MM.1S (cell line): ENCODE results near the gene SGCG.

Experiments used
- DNase-seq: peaks from one replicate; pipeline ENCODE4 v3.0.0-alpha.2; 2015
- H2AFZ ChIP-seq: fragments of 300-600 bp; sonication (generic); 2 replicates; pipeline ENCODE4 v1.6.0; 2016; ENCODE audit warnings: antibody characterized with exemption, low read length
- H3F3A ChIP-seq: fragments of 300-600 bp; sonication (generic); 2 replicates; pipeline ENCODE4 v1.6.1; 2016; ENCODE audit warnings: mild to moderate bottlenecking, antibody characterized with exemption, low read length, moderate library complexity, mixed read lengths; ENCODE audit not compliant: insufficient read depth
- H3K27ac ChIP-seq: fragments of 300-600 bp; sonication (generic); 2 replicates; pipeline ENCODE4 v1.5.1; 2016; ENCODE audit warnings: mild to moderate bottlenecking, low read length
- H3K27me3 ChIP-seq: fragments of 300-600 bp; sonication (generic); replicated peaks from 2 replicates; pipeline ENCODE4 v1.6.0; 2016; ENCODE audit warnings: low read length; ENCODE audit not compliant: insufficient read depth
- H3K36me3 ChIP-seq: fragments of 300-600 bp; sonication (generic); replicated peaks from 2 replicates; pipeline ENCODE4 v1.6.1; 2016; ENCODE audit warnings: mild to moderate bottlenecking, low read length, mixed read lengths; ENCODE audit not compliant: insufficient read depth
- H3K4me1 ChIP-seq: fragments of 300-600 bp; sonication (generic); 2 replicates; pipeline ENCODE4 v1.6.1; 2016; ENCODE audit warnings: low read length, mixed read lengths
- H3K4me2 ChIP-seq: fragments of 300-600 bp; sonication (generic); 2 replicates; pipeline ENCODE4 v1.6.0; 2016; ENCODE audit warnings: low read depth, low read length
- H3K4me3 ChIP-seq: fragments of 300-600 bp; sonication (generic); 2 replicates; pipeline ENCODE4 v1.5.1; 2016; ENCODE audit warnings: low read length, mixed read lengths
- H3K79me2 ChIP-seq: fragments of 300-600 bp; sonication (generic); 2 replicates; pipeline ENCODE4 v1.6.1; 2016; ENCODE audit warnings: mixed run types, low read length, mixed read lengths
- H3K9ac ChIP-seq: fragments of 300-600 bp; sonication (generic); 2 replicates; pipeline ENCODE4 v1.6.1; 2016; ENCODE audit warnings: low read length, mixed read lengths
- H3K9me2 ChIP-seq: fragments of 300-600 bp; sonication (generic); replicated peaks from 2 replicates; pipeline ENCODE4 v1.6.1; 2016; ENCODE audit warnings: mild to moderate bottlenecking, low read length, mixed read lengths; ENCODE audit not compliant: insufficient read depth
- H3K9me3 ChIP-seq: fragments of 300-600 bp; sonication (generic); replicated peaks from 2 replicates; pipeline ENCODE4 v1.6.1; 2016; ENCODE audit warnings: mild to moderate bottlenecking, low read length, mixed read lengths; ENCODE audit not compliant: insufficient read depth
- H4K20me1 ChIP-seq: fragments of 300-600 bp; sonication (generic); 2 replicates; pipeline ENCODE4 v1.6.1; 2016; ENCODE audit warnings: mild to moderate bottlenecking, low read length, moderate library complexity, mixed read lengths; ENCODE audit not compliant: insufficient read depth
- EZH2 ChIP-seq: fragments of 300-600 bp; sonication (generic); optimal IDR thresholded peaks from 2 replicates; pipeline ENCODE3; 2017; ENCODE audit warnings: low read depth, mild to moderate bottlenecking, antibody characterized with exemption, low read length, mixed read lengths
- EZH2phosphoT487 ChIP-seq: fragments of 300-600 bp; sonication (generic); IDR thresholded peaks from 2 replicates; pipeline ENCODE4 v1.6.1; 2018; ENCODE audit warnings: antibody characterized with exemption, low read length
- TF ChIP-seq, protein P1 (sequence below): fragments of 300-600 bp; sonication (generic); IDR thresholded peaks from 2 replicates; pipeline ENCODE4 v1.5.1; 2016; ENCODE audit warnings: antibody characterized with exemption, low read length, mixed read lengths

Gene SGCG

GRCh38 chr13:23352161-23352560 is 171.4 kb downstream of the SGCG start:
- Histone ChIP-seq H3F3A (no peaks in the 10 kb centered on the region), H4K20me1 (no peaks in the 10 kb centered on the region), H3K9ac (no peak overlapping the region), H3K4me2 (no peak overlapping the region), H3K4me3 (no peak overlapping the region), H3K36me3 (no peaks in the 10 kb centered on the region), H3K27me3 (no peaks in the 10 kb centered on the region), H3K79me2 (no peaks in the 10 kb centered on the region), H3K4me1 (no peaks in the 10 kb centered on the region), H3K27ac (no peak overlapping the region), H3K9me3 (no peaks in the 10 kb centered on the region), H3K9me2 (no peaks in the 10 kb centered on the region), H2AFZ (no peak overlapping the region)
- no peak for TF ChIP-seq EZH2
- TF ChIP-seq, protein P1, sequence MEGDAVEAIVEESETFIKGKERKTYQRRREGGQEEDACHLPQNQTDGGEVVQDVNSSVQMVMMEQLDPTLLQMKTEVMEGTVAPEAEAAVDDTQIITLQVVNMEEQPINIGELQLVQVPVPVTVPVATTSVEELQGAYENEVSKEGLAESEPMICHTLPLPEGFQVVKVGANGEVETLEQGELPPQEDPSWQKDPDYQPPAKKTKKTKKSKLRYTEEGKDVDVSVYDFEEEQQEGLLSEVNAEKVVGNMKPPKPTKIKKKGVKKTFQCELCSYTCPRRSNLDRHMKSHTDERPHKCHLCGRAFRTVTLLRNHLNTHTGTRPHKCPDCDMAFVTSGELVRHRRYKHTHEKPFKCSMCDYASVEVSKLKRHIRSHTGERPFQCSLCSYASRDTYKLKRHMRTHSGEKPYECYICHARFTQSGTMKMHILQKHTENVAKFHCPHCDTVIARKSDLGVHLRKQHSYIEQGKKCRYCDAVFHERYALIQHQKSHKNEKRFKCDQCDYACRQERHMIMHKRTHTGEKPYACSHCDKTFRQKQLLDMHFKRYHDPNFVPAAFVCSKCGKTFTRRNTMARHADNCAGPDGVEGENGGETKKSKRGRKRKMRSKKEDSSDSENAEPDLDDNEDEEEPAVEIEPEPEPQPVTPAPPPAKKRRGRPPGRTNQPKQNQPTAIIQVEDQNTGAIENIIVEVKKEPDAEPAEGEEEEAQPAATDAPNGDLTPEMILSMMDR: no peak
- TF ChIP-seq EZH2phosphoT487: no peak
- no peak for DNase-seq

DNA sequence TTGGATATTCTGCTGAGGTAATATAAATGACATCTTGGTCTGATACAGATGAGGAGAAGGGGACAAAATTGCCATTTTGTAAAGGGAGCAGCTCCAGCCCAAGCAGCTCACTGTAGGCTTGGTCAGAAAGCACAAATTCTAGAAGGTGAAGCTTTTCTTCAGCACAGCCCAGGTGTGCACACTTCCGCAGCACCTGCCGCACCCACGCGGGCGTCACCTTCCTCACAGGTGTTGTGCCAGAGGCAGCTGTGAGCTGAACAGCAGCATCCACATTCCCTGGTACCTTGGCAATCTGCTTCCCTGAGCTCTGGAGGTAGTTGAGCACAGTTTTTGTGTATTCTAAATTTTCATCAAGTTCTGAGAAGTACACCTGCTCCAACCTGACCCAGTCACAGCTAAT is 173.7 kb downstream of the SGCG start:
- Histone ChIP-seq H4K20me1 (no peaks in the 10 kb centered on the region), H3K27me3 (no peaks in the 10 kb centered on the region), H3K27ac (no peak overlapping the region), H3F3A (no peaks in the 10 kb centered on the region), H3K4me3 (no peak overlapping the region), H2AFZ (no peak overlapping the region), H3K9me3 (no peaks in the 10 kb centered on the region), H3K79me2 (no peaks in the 10 kb centered on the region), H3K36me3 (no peaks in the 10 kb centered on the region), H3K9me2 (no peaks in the 10 kb centered on the region), H3K4me2 (no peak overlapping the region), H3K4me1 (no peaks in the 10 kb centered on the region), H3K9ac (no peak overlapping the region)
- DNase-seq: no peak
- no peak for TF ChIP-seq EZH2phosphoT487
- no peak for TF ChIP-seq EZH2
- TF ChIP-seq, protein P1: no peak

GRCh38 chr13:23356368-23356767 is 175.6 kb downstream of the SGCG start:
- Histone ChIP-seq H3K36me3 (no peaks in the 10 kb centered on the region), H3K9me3 (no peaks in the 10 kb centered on the region)

More at GRCh38 chr13:23356368-23356767, 175.6 kb downstream of the SGCG start:
- TF ChIP-seq EZH2phosphoT487: no peak
- TF ChIP-seq, protein P1: no peak
- no peak for TF ChIP-seq EZH2
- no peak overlapping the region for H3K4me2 ChIP-seq
- H3F3A ChIP-seq: no peaks in the 10 kb centered on the region
- no peaks in the 10 kb centered on the region for H3K9me2 ChIP-seq
- no peak overlapping the region for H2AFZ ChIP-seq
- no peak for DNase-seq
- no peak overlapping the region for H3K9ac ChIP-seq
- no peak overlapping the region for H3K4me3 ChIP-seq
- H3K27ac ChIP-seq: no peak overlapping the region
- no peaks in the 10 kb centered on the region for H3K79me2 ChIP-seq
- H4K20me1 ChIP-seq: no peaks in the 10 kb centered on the region
- no peaks in the 10 kb centered on the region for H3K27me3 ChIP-seq
- H3K4me1 ChIP-seq: no peaks in the 10 kb centered on the region
